Esophagus muscularis mucosa (tissue), 4 donors: ENCODE data around the gene BAZ2A. TPM values are rescaled to one million over a fixed set of nuclear protein-coding genes. Genes with fewer than 3 reads are reported as not detected.
A peak's percentile ranks its signal among the peaks of the same experiment; 100 is the strongest.

Source experiments
- DNase-seq: peaks from one replicate; pipeline ENCODE4 v3.0.0-alpha.2; 2017; ENCODE audit errors: extremely low spot score
- H3K27ac ChIP-seq, 4 donors: fragments of 200-600 bp; sonication (generic); replicated peaks in 1 of 4; 1 replicate in 3 of 4; 2 replicates in 1 of 4; pipeline ENCODE4 v1.5.1; 2016 to 2019; ENCODE audit warnings: mild to moderate bottlenecking in 1 of 4
- H3K27me3 ChIP-seq, 4 donors: fragments of 200-600 bp; sonication (generic); one replicate each; pipeline versions ENCODE4 v1.5.1 to v1.6.0; 2016 to 2019
- H3K36me3 ChIP-seq, 4 donors: fragments of 200-600 bp; sonication (generic); one replicate each; pipeline ENCODE4 v1.5.1; 2016 to 2019
- H3K4me1 ChIP-seq, 4 donors: fragments of 200-600 bp; sonication (generic); one replicate each; pipeline ENCODE4 v1.5.1; 2016 to 2019
- H3K4me3 ChIP-seq, 4 donors: fragments of 200-600 bp; sonication (generic); 1 replicate in 2 of 4; 2 replicates in 2 of 4; pipeline ENCODE4 v1.5.1; 2016 to 2019; ENCODE audit warnings: mild to moderate bottlenecking in 4 of 4, moderate library complexity in 1 of 4
- H3K9me3 ChIP-seq, 4 donors: fragments of 200-600 bp; sonication (generic); 1 replicate in 3 of 4; 2 replicates in 1 of 4; pipeline ENCODE4 v1.5.1; 2016 to 2019
- EP300 ChIP-seq: sonication (generic); formaldehyde crosslinking; IDR thresholded peaks from one replicate; pipeline ENCODE4 v1.6.1; 2017; ENCODE audit warnings: antibody characterized with exemption
- POLR2A ChIP-seq: fragments of 450-650 bp; IDR thresholded peaks from one replicate; pipeline ENCODE4 v1.6.1; 2017; ENCODE audit warnings: antibody characterized with exemption, moderate library complexity, mild to moderate bottlenecking, low read depth
- POLR2AphosphoS5 ChIP-seq, 2 donors: sonication (generic); formaldehyde crosslinking; IDR thresholded peaks; one replicate each; pipeline ENCODE4 v1.6.1; 2017; ENCODE audit warnings: antibody characterized with exemption in 2 of 2
- WGBS: methylation state at CpG from one replicate; pipeline ENCODE4 v1.1.5; 2018; 5-methylcytosine and 5-hydroxymethylcytosine counted together
- intact Hi-C: fragments of 100-400 bp; cut with DNase I; formaldehyde crosslinking; loops from one replicate; pipeline ENCODE4 v1.15.1; 2023
- total RNA-seq, 4 donors: library from RNA; depleted of rRNA; stranded (reverse); fragments of >200 nt; gene quantifications; one replicate each; pipeline versions ENCODE4 v1.1.0 to v1.2.1, GENCODE V29; 2016
- TF ChIP-seq, protein P1 (sequence below), 3 experiments: fragments of 200-600 bp in 2 of 3; fragments of 450-650 bp in 1 of 3; sonication (generic) in 2 of 3; IDR thresholded peaks; one replicate each; pipeline ENCODE4 v1.5.1; 2017 to 2019; ENCODE audit warnings: antibody characterized with exemption in 3 of 3, mild to moderate bottlenecking in 2 of 3, moderate library complexity in 1 of 3

BAZ2A gene
- total RNA-seq, 4 donors from 2014 or later: 45.4 to 65.6 (median 61.5) TPM

DNA sequence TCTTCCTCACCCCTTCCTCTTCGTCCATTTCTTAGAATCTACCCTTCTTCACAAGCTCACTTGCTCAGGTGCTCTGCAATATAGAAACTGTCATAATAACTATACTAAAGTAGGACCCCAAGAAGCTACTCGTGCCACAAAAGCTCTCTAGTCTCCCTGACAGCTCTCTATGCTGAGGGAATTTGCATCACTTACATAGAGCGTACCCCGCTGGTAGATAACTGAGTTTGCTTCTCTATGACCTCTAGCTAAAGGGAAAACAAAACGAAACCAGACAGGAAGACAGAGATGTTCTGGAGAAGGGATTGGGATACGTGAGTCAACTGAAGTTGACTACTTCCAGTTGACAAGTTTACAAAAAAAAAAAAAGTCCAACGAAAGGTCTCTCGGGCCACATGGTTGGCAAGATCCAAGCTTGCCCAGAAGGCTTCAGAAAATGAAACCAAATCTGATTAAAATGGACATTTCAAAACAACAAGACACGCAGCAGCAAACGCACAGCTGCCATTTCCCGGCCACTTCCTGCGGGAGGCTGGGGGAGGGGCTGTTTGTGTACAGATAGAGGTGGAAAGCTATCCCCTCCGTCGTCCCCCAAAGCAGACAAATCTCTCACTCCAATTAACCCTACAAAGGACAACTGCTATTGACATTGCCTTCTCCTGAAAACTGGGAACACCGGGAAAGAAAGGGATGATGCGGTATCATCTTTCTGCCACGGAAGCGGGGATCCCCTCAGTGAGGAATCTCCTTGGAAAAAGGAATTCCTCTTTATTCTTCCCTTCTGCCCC lies 1.3 kb downstream of the BAZ2A start:
- Histone ChIP-seq H3K27me3 (no peaks in the 10 kb centered on the region), H3K27ac (peak overlapping the region; percentile 88 to 98 (median 94)), H3K9me3 (no peaks in the 10 kb centered on the region), H3K36me3 (peaks cover 0 to 11% (median 5%) of the 10 kb centered on the region in 4 donors), H3K4me3 (peak overlapping the region; percentile 80 to 99 (median 97)), H3K4me1 (peaks cover 71 to 83% (median 82%) of the 10 kb centered on the region in 4 donors)
- TF ChIP-seq POLR2AphosphoS5 (IDR thresholded peaks at IDR 0.05) (peak; percentile 46 to 69), EP300 (no peak), POLR2A (no peak)
- TF ChIP-seq, protein P1, sequence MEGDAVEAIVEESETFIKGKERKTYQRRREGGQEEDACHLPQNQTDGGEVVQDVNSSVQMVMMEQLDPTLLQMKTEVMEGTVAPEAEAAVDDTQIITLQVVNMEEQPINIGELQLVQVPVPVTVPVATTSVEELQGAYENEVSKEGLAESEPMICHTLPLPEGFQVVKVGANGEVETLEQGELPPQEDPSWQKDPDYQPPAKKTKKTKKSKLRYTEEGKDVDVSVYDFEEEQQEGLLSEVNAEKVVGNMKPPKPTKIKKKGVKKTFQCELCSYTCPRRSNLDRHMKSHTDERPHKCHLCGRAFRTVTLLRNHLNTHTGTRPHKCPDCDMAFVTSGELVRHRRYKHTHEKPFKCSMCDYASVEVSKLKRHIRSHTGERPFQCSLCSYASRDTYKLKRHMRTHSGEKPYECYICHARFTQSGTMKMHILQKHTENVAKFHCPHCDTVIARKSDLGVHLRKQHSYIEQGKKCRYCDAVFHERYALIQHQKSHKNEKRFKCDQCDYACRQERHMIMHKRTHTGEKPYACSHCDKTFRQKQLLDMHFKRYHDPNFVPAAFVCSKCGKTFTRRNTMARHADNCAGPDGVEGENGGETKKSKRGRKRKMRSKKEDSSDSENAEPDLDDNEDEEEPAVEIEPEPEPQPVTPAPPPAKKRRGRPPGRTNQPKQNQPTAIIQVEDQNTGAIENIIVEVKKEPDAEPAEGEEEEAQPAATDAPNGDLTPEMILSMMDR (IDR thresholded peaks at IDR 0.05): peak in 1 of 3 experiments; percentile 7
- WGBS: 0% methylated on average over 17 of the region's 18 CpGs
- DNase-seq: no peak
- intact Hi-C loops: loop anchor here (2.0 kb wide), 1 partner anchor 108 kb away; the partner anchor contains the start of gene RBMS2

- H3K9me3 ChIP-seq: no peaks in the 10 kb centered on the region
- intact Hi-C loops: no loop called here
- no peak overlapping the region for H3K4me3 ChIP-seq
- TF ChIP-seq EP300 (no peak), POLR2A (no peak), POLR2AphosphoS5 (IDR thresholded peaks at IDR 0.05) (no peak)
- TF ChIP-seq, protein P1 (IDR thresholded peaks at IDR 0.05): no peak
- H3K4me1 ChIP-seq: peaks cover 61 to 83% (median 80%) of the 10 kb centered on the region in 4 donors
- peaks cover 0 to 26% (median 13%) of the 10 kb centered on the region in 4 donors for H3K36me3 ChIP-seq
- no peaks in the 10 kb centered on the region for H3K27me3 ChIP-seq
- H3K27ac ChIP-seq: peak overlapping the region in 1 of 4 donors; percentile 88
- DNase-seq: no peak
Observed at GRCh38 chr12:56626701-56627100, 3.4 kb downstream of the BAZ2A start.

DNA sequence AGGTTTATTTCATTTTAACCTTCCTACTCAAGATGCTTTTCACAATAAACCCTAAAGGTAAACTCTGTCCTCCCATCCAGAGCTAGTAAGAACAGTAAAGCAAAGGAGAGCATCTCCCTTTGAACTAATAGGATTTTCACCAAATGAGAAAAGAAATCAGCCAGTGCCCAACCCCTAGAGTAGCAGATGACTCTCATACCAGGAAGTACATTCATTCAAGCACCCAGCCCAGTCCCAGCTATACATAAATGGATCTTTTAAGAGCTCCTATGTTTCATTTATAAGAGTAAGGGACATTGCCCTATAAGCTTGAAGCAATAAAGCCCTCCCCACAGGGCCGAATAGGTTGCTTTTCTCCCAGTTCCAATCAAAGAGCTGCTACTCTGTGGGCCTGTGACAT lies 7.6 kb downstream of the BAZ2A start:
- TF ChIP-seq POLR2AphosphoS5 (IDR thresholded peaks at IDR 0.05) (no peak), POLR2A (no peak), EP300 (no peak)
- TF ChIP-seq, protein P1 (IDR thresholded peaks at IDR 0.05): no peak
- intact Hi-C loops: no loop called here
- 100% methylated on average over 1 of the region's 1 CpG for WGBS
- H3K4me1 ChIP-seq: peaks cover 53 to 88% (median 74%) of the 10 kb centered on the region in 4 donors
- H3K36me3 ChIP-seq: peaks cover under 1 to 54% (median 33%) of the 10 kb centered on the region in 4 donors
- DNase-seq: no peak
- H3K4me3 ChIP-seq: no peak overlapping the region
- no peak overlapping the region for H3K27ac ChIP-seq
- H3K27me3 ChIP-seq: no peaks in the 10 kb centered on the region
- no peaks in the 10 kb centered on the region for H3K9me3 ChIP-seq

- intact Hi-C loops: no loop called here
- H3K4me3 ChIP-seq: no peak overlapping the region
- H3K36me3 ChIP-seq: peaks cover 56 to 86% (median 78%) of the 10 kb centered on the region in 4 donors
- H3K27me3 ChIP-seq: no peaks in the 10 kb centered on the region
- no peaks in the 10 kb centered on the region for H3K9me3 ChIP-seq
- no peak overlapping the region for H3K27ac ChIP-seq
- H3K4me1 ChIP-seq: peaks cover 16 to 49% (median 37%) of the 10 kb centered on the region in 4 donors
- TF ChIP-seq EP300: no peak
- no peak for TF ChIP-seq POLR2A
- no peak for TF ChIP-seq POLR2AphosphoS5 (IDR thresholded peaks at IDR 0.05)
- TF ChIP-seq, protein P1 (IDR thresholded peaks at IDR 0.05): no peak
- no peak for DNase-seq
Observed at GRCh38 chr12:56616925-56617324, 13.2 kb downstream of the BAZ2A start.
